Large intestine (tissue), 3 donors: Measurements from ENCODE around the gene NHLRC4. TPM values are rescaled to one million over a fixed set of nuclear protein-coding genes. Genes with fewer than 3 reads are reported as not detected.
"Not testable (repeated sequence)": the region's sequence is repeated elsewhere in the genome, so short reads cannot be mapped to it uniquely, and the experiment has no call there.

Experiments
- DNase-seq, 2 donors: peaks; one replicate each; pipeline versions ENCODE4 v3.0.0 to v3.0.0-alpha.2; 2013
- H3K27ac ChIP-seq: one replicate; pipeline ENCODE4 v1.5.1; 2013; ENCODE audit warnings: low read length
- H3K27me3 ChIP-seq: 2 replicates; pipeline ENCODE4 v1.6.1; 2013; ENCODE audit warnings: low read length; ENCODE audit not compliant: control insufficient read depth, insufficient read depth
- H3K36me3 ChIP-seq: 2 replicates; pipeline ENCODE4 v1.6.1; 2013; ENCODE audit warnings: low read length; ENCODE audit not compliant: control insufficient read depth, insufficient read depth
- H3K4me1 ChIP-seq: one replicate; pipeline ENCODE4 v1.6.1; 2013; ENCODE audit warnings: low read length; ENCODE audit not compliant: control insufficient read depth, insufficient read depth
- H3K4me3 ChIP-seq: one replicate; pipeline ENCODE4 v1.5.1; 2013; ENCODE audit warnings: low read length
- H3K9me3 ChIP-seq: one replicate; pipeline ENCODE4 v1.6.1; 2013; ENCODE audit warnings: mild to moderate bottlenecking, low read depth, low read length, moderate library complexity; ENCODE audit not compliant: control insufficient read depth
- WGBS: methylation state at CpG from one replicate; pipeline ENCODE4 v1.1.5; 2013; ENCODE audit warnings: low lambda C conversion rate; ENCODE audit not compliant: insufficient coverage; 5-methylcytosine and 5-hydroxymethylcytosine counted together
- polyA plus RNA-seq: library from polyadenylated mRNA; unstranded; fragments of 120-200 nt; gene quantifications from one replicate; pipeline ENCODE4 v1.2.1, GENCODE V29; 2013

Gene NHLRC4
- polyA plus RNA-seq, 1 donor, result 2.0 TPM

DNA sequence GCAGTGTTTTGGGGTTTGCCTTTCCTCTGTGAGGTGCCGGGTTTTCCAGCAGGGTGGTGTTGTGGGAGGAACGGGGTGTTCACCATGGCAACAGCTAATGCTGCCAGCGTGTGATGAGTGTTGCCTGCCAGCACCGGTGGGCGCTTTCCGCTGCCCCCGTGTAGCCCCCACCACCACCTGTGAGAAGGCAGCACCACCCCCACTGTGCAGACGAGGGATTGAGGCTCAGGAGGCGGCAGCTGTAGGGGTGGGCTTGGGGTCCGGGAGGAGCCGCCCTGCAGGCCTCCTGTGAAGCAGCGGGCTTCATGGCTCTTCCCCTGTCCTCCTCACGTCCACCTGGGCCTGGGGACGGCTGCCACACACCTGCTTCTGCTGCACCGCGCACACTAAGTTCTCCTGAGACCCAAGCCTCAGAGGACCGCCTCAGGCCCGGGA lies 28.3 kb downstream of the NHLRC4 start:
- Histone ChIP-seq H3K27me3 (no peaks in the 10 kb centered on the region), H3K36me3 (peaks cover 24% of the 10 kb centered on the region), H3K9me3 (peaks cover 8% of the 10 kb centered on the region), H3K4me3 (no peak overlapping the region), H3K27ac (no peak overlapping the region), H3K4me1 (peaks cover 38% of the 10 kb centered on the region)
- WGBS, result no CpG with 5 or more reads among the region's 18 CpGs
- no peak for DNase-seq

DNA sequence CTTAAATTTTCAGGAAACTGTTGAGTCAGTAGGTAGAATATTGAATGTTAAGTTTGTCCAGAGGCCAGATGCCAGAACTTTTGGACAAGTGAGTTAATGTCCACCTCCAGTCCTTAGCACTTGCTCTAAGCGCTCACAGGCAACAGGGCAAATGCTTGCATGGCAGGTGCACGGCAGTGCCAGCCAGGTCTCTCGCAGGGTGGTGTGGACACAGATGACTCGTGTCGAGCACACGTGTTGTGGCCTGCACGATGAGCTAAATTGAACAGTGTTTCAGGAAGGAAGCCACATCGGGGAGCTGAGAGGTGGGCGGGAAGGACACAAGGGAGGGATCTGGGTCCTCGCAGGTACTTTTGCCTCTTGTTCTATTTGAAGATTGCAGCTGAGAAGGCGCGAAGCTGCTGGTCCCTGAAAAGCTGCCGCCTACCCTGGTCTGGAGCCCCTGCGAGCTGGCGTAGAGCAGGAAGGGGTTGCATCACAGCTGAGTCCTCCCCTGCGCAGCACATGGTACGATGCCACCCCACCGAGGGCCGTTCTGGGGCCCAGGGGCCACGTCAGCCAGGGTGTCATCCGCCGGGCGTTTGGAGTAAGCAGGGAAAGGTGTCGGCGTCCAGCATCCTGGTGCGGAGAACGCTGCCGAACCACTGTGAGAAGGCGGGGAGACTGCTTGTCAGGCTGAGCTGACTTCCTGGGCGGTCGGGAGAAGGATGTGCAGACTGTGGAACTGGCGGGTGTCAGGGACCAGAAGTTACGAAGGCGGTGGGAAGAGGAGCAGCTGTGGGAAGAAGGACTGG lies 29.3 kb downstream of the NHLRC4 start:
- H3K4me1 ChIP-seq, result peaks cover 38% of the 10 kb centered on the region
- H3K36me3 ChIP-seq, result peaks cover 24% of the 10 kb centered on the region

DNA sequence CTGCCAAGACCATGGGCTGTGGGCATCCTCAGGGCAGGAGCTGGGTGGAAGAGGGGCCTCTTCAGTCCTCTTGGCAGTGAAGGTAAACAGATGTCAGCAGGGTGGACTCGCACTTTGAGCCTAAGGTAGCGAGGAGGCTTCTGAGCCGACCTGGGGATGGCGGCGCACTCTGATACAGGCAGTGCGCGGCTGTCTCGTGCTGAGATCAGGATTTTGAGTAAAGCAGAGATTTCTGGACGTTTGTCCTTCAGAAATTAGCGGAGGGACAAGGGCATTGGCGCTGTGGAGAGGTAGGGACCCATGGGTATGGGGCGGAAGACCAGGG lies 29.9 kb downstream of the NHLRC4 start:
- H3K27me3 ChIP-seq, result no peaks in the 10 kb centered on the region
- peaks cover 32% of the 10 kb centered on the region for H3K4me1 ChIP-seq
- DNase-seq, result no peak
- no peak overlapping the region for H3K4me3 ChIP-seq
- H3K27ac ChIP-seq, result no peak overlapping the region
- no CpG with 5 or more reads among the region's 12 CpGs for WGBS
- peaks cover 8% of the 10 kb centered on the region for H3K9me3 ChIP-seq
- H3K36me3 ChIP-seq, result peaks cover 27% of the 10 kb centered on the region

More for the DNA sequence above, 29.3 kb downstream of the NHLRC4 start:
- Histone ChIP-seq H3K4me3 (no peak overlapping the region), H3K9me3 (peaks cover 8% of the 10 kb centered on the region), H3K27me3 (no peaks in the 10 kb centered on the region), H3K27ac (no peak overlapping the region)
- no peak for DNase-seq
- WGBS, result no CpG with 5 or more reads among the region's 34 CpGs

DNA sequence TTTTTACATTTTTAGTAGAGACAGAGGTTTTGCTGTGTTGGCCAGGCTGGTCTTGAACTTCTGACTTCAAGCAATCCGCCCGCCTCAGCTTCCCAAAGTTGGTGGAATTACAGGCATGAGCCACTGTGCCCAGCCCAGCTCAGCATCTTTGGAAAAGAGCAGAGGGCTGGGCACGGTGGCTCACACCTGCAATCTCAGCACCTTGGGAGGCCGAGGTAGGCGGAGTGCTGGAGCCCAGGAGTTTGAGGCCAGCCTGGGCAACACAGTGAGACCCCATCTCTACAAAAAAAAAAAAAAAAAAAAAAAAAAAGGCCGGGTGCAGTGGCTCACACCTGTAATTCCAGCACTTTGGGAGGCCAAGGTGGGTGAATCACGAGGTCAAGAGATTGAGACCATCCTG lies 30.9 kb downstream of the NHLRC4 start:
- H3K4me3 ChIP-seq, H3K9me3 ChIP-seq, DNase-seq, H3K27ac ChIP-seq, H3K27me3 ChIP-seq: not testable (repeated sequence)
- Histone ChIP-seq H3K36me3 (peaks cover 27% of the 10 kb centered on the region), H3K4me1 (peaks cover 23% of the 10 kb centered on the region)
- no CpG with 5 or more reads among the region's 7 CpGs for whole genome bisulfite sequencing

DNA sequence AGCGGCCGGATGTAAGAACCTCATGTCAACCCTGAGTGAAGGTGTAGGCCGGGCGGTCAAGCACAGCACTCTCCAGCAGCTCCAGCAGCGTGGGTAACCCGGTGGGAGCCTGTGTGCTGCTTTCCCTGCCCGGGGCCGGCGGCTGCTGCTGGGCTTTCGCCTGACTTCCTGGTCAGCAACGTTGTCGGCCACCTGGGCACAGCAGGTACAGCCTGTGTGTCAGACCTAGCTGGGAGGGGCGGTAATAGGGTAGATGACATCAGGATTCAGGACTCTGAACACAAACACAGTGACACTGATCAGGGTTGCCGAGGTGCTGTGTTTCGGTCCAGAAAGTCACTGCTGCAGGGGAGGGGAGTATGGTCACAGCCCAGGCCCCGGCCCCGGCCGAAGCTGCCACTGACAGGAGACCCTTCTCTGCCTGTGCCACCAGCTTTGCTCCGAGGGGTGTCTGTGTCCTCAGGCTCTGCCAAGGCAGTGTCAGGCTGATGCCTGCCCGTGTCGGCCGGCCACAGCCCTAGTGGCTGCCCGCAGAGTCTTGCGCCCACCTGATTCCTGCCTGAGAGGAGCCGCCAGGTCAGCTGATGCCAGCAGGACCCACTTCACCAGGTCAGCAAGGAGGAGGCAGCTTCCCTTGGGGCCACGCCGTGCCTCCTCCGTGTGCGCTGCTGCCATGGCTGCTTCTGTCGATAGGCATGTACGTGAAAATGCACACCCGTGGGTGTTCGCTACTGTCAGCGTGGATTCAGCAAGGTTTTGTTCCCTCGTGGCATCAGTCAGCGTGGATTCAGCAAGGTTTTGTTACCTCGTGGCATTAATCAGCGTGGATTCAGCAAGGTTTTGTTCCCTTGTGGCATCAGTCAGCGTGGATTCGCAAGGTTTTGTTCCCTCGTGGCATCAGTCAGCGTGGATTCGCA lies 32.3 kb downstream of the NHLRC4 start:
- H3K27ac ChIP-seq, result no peak overlapping the region
- H3K9me3 ChIP-seq, result peaks cover 8% of the 10 kb centered on the region
- H3K4me3 ChIP-seq, result no peak overlapping the region
- H3K27me3 ChIP-seq, result no peaks in the 10 kb centered on the region
- no peak for DNase-seq
- H3K4me1 ChIP-seq, result peaks cover 9% of the 10 kb centered on the region
- no CpG with 5 or more reads among the region's 43 CpGs for WGBS
- peaks cover 27% of the 10 kb centered on the region for H3K36me3 ChIP-seq

DNA sequence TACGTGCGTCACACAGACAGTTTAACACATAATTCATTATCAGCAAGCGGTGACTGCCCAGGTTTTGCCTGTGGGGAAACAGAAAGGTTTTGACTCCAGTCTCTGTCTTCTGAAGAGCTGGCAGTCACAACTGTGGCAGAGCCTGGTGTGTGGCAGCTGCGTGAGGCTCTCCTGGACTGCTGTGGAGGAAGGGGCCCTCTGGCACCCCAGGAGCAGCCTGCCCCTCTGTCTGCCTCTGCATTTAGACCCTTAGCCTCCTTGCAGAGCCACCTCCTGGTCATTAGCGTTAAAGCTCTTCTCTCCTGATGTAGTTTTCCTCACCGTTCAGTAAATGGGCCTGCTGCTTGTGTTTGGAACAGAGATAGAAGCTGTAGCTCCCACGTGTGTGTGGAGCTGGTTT lies 34.0 kb downstream of the NHLRC4 start:
- Histone ChIP-seq H3K9me3 (peaks cover 16% of the 10 kb centered on the region), H3K4me3 (no peak overlapping the region), H3K36me3 (peaks cover 35% of the 10 kb centered on the region), H3K27ac (no peak overlapping the region), H3K27me3 (no peaks in the 10 kb centered on the region), H3K4me1 (no peaks in the 10 kb centered on the region)
- WGBS, result no CpG with 5 or more reads among the region's 7 CpGs
- DNase-seq, result no peak

DNA sequence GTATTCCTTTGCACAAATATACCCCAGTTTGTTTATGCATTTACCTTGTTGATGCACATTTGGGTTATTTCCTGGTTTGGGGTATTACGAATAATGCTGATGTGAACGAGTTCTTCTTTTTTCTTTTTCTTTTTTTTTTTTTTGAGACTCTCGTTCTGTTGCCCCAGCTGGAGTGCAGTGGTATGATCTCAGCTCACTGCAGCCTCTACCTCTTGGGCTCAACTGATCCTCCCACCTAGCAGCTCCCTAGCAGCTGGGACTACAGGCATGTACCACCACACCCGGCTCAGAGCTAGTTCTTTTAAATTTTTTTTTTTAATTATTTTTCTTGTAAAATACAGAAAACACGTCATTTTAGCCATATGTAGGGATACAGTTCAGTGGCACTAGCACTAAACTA lies 37.1 kb downstream of the NHLRC4 start:
- H3K36me3 ChIP-seq, result peaks cover 18% of the 10 kb centered on the region
- no peaks in the 10 kb centered on the region for H3K27me3 ChIP-seq
- DNase-seq, result no peak
- H3K27ac ChIP-seq, result no peak overlapping the region
- H3K4me3 ChIP-seq, result no peak overlapping the region
- H3K4me1 ChIP-seq, result no peaks in the 10 kb centered on the region
- H3K9me3 ChIP-seq, result peaks cover 13% of the 10 kb centered on the region
- no CpG with 5 or more reads among the region's 5 CpGs for WGBS

DNA sequence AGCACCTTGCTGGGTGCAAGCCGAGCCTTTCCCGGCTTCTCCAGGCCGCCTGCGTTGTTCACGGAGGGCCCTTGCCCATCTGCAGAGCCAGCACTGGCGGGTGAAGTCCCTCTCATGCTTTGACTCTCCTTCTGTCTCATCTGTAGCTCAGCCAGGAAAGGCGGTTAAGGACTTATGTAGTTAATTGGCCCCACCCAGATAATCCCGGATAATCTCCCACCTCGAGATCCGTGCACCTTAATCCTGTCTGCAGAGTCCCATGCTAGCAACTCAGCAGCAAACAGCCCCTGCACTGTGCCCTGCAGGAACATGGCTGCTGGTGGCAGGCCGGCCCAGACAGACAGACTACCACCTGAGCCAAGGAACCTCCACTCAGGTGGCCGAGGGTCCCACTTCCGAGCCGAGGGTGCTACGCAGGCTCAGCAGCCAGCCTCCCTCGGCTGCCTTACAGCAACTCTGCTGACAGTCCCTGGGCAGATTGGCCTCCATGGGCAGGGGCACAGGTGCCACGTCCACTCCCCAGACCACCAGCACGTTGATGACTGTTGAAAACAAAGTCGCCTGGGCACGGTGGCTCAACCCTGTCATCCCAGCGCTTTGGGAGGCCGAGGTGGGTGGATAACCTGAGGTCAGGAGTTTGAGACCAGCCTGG lies 40.0 kb downstream of the NHLRC4 start:
- Histone ChIP-seq H3K9me3 (peaks cover 12% of the 10 kb centered on the region), H3K36me3 (peaks cover 7% of the 10 kb centered on the region), H3K27ac (no peak overlapping the region), H3K27me3 (no peaks in the 10 kb centered on the region), H3K4me3 (no peak overlapping the region), H3K4me1 (no peaks in the 10 kb centered on the region)
- DNase-seq, result no peak
- WGBS, result no CpG with 5 or more reads among the region's 22 CpGs

DNA sequence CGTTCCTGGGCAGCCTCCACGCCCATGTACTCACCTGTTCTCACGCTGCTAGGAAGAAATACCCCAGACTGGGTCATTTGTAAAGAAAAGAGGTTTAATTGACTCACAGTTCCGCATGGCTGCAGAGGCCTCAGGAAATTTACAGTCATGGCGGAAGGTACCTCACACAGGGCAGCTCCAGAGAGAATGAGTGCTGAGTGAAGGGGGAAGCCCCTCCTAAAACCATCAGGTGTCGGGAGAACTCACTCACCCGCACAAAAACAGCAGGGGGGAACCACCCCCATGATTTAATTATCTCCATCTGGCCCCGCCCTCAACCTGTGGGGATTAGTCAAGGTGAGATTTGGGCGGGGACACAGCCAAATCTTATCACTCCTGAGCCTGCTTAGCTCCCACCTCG lies 41.2 kb downstream of the NHLRC4 start:
- H3K9me3 ChIP-seq, result peaks cover 12% of the 10 kb centered on the region
- H3K4me3 ChIP-seq, result no peak overlapping the region
- WGBS, result 50% methylated on average over 2 of the region's 10 CpGs
- DNase-seq, result no peak
- H3K27me3 ChIP-seq, result no peaks in the 10 kb centered on the region
- no peak overlapping the region for H3K27ac ChIP-seq
- peaks cover 7% of the 10 kb centered on the region for H3K36me3 ChIP-seq
- H3K4me1 ChIP-seq, result no peaks in the 10 kb centered on the region

DNA sequence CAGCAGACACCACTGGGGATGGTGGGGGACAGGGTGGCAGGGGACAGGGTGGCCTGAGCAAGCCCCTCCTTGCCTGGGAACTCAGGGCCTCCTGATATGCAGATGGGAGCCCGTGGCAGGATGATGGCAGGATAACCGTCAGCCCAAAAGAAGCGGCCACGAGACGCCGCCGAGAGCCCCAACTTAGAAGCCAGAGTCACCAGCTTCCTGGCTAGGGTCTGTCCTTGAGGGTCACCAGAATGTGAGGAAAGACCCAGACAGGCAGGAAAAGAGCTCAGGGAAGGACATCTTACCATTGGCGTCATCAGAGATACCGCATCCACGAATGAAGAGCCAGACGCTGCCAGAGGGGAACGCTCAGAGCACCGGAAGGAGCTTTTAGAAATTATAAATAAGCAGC lies 42.5 kb downstream of the NHLRC4 start:
- Histone ChIP-seq H3K27ac (no peak overlapping the region), H3K9me3 (peaks cover 14% of the 10 kb centered on the region), H3K27me3 (no peaks in the 10 kb centered on the region), H3K4me1 (no peaks in the 10 kb centered on the region), H3K36me3 (peaks cover 12% of the 10 kb centered on the region), H3K4me3 (no peak overlapping the region)
- 98% methylated on average over 6 of the region's 13 CpGs for WGBS
- no peak for DNase-seq
